Small intestine (tissue), 7 donors: Measurements from ENCODE around the gene RAB28. TPM values are rescaled to one million over a fixed set of nuclear protein-coding genes. Genes with fewer than 3 reads are reported as not detected.

Experiments
- DNase-seq, 2 donors: peaks; one replicate each; pipeline versions ENCODE4 v3.0.0 to v3.0.0-alpha.2; 2013
- FAIRE-seq: peaks from 2 replicates; lab custom pipeline; 2012; peaks lifted over from hg19 to GRCh38; lab: Jason Lieb, UNC
- H3K27ac ChIP-seq, 3 donors: one replicate each; pipeline ENCODE4 v1.5.1; 2013; ENCODE audit warnings: low read length in 2 of 3, mild to moderate bottlenecking in 2 of 3, control low read depth in 1 of 3, inconsistent platforms in 1 of 3, low read depth in 1 of 3, moderate library complexity in 1 of 3
- H3K27me3 ChIP-seq, 3 donors: one replicate each; pipeline ENCODE4 v1.6.1; 2013; ENCODE audit warnings: low read length in 3 of 3, inconsistent platforms in 1 of 3; ENCODE audit not compliant: control insufficient read depth in 3 of 3, insufficient read depth in 3 of 3
- H3K36me3 ChIP-seq, 3 donors: one replicate each; pipeline ENCODE4 v1.6.1; 2013; ENCODE audit warnings: low read length in 3 of 3, inconsistent platforms in 1 of 3, low read depth in 1 of 3, mild to moderate bottlenecking in 1 of 3, moderate library complexity in 1 of 3; ENCODE audit not compliant: control insufficient read depth in 3 of 3, insufficient read depth in 2 of 3
- H3K4me1 ChIP-seq, 3 donors: one replicate each; pipeline ENCODE4 v1.6.1; 2013; ENCODE audit warnings: low read length in 2 of 3, inconsistent platforms in 1 of 3, low read depth in 1 of 3, mild to moderate bottlenecking in 1 of 3, moderate library complexity in 1 of 3; ENCODE audit not compliant: control insufficient read depth in 3 of 3, insufficient read depth in 2 of 3
- H3K4me3 ChIP-seq, 3 donors: one replicate each; pipeline ENCODE4 v1.5.1; 2013; ENCODE audit warnings: low read length in 3 of 3, control low read depth in 1 of 3, inconsistent platforms in 1 of 3, low read depth in 1 of 3, mild to moderate bottlenecking in 1 of 3, moderate library complexity in 1 of 3
- H3K9me3 ChIP-seq, 2 donors: one replicate each; pipeline ENCODE4 v1.6.1; 2013; ENCODE audit warnings: low read depth in 1 of 2, low read length in 1 of 2; ENCODE audit not compliant: control insufficient read depth in 2 of 2, insufficient read depth in 1 of 2
- WGBS, 3 donors: extraction: QIAGEN DNeasy Blood & Tissue Kit; methylation state at CpG; one replicate each; pipeline ENCODE4 v1.1.7; 2013; 5-methylcytosine and 5-hydroxymethylcytosine counted together
- polyA plus RNA-seq, 4 donors: library from polyadenylated mRNA; stranded (reverse) in 3 of 4; unstranded in 1 of 4; fragments of 200-250 nt in 3 of 4; fragments of 120-200 nt in 1 of 4; gene quantifications; one replicate each; pipeline versions ENCODE4 v1.2.1 to v1.2.3, GENCODE V29; 2013
- donor health status: healthy with polysubstance abuse.
- donor health status: control.
- donor health status: control.
- donor health status: Bipolar disorder and iron deficiency.
- donor health status: healthy.

RAB28 gene
- polyA plus RNA-seq, 4 donors, result 7.4 to 16.7 (median 11.0) TPM

DNA sequence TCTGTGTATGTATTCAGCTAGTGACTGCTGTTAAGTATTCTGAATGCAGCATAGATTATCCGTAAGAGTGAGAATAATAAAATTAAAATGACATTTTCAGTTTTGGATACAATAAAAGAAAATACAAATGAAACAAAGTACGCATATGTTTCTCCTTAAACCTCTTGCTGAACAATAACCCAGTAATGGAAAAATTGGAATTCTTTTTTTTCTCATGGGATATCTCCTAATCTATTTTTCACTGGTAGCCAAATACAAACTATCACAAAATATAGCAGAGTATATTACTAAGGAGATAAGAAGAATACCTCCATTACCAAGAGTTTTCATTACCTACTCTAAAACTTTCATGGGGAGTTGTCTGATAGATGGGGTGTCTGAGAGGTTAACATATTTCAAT is 6.0 kb downstream of the RAB28 start:
- no peak for DNase-seq
- Histone ChIP-seq H3K9me3 (no peaks in the 10 kb centered on the region), H3K27me3 (no peaks in the 10 kb centered on the region), H3K4me3 (no peak overlapping the region), H3K36me3 (no peaks in the 10 kb centered on the region), H3K27ac (no peak overlapping the region), H3K4me1 (peaks cover 0 to 5% (median 2%) of the 10 kb centered on the region in 3 donors)
- 96 to 98% (median 98%) methylated on average over 2 of the region's 2 CpGs for WGBS, 3 donors
- FAIRE-seq, result no peak

DNA sequence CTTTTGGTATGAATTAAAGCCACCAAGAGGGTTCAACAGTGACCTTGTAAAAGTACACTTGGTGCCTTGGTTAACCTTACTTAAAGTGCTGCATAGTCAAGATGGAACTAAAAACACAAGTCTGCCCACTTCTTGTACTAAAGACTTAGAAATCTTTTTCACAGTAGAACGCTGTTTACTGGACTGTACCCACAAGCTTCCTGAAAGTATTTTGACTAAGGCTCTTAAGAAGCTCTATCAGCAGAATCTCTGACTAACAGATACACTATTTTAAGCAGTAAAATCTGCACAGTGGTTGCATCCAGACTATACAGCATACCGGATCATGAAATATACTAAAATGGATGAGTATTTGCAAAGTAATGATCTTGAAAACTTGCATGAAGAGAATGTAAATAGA is 7.2 kb downstream of the RAB28 start:
- no peaks in the 10 kb centered on the region for H3K27me3 ChIP-seq
- FAIRE-seq (no peak), DNase-seq (no peak)
- H3K4me1 ChIP-seq, result no peaks in the 10 kb centered on the region
- no peak overlapping the region for H3K27ac ChIP-seq
- H3K4me3 ChIP-seq, result no peak overlapping the region
- WGBS, 3 donors, result 70 to 84% (median 79%) methylated on average over 2 of the region's 2 CpGs
- H3K36me3 ChIP-seq, result no peaks in the 10 kb centered on the region
- H3K9me3 ChIP-seq, result no peaks in the 10 kb centered on the region

DNA sequence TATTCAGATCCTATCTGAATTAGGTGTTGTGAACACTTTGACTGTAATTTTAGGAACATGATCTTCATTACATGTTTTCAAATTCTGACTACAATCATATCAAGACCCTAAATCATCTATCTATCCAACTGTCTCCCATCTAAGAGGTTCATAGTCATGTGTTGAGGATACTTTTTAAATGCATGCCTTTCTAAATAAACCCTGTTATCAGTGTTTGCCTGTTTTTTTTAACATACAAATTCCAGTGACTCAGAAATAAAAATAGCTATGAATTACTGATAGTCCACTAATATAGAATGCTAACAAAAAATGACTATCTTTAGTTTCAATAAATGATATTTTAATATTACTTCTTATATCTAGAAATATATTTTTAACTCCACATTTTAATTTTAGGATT is 8.0 kb downstream of the RAB28 start:
- Histone ChIP-seq H3K27me3 (no peaks in the 10 kb centered on the region), H3K4me1 (no peaks in the 10 kb centered on the region), H3K36me3 (no peaks in the 10 kb centered on the region), H3K4me3 (no peak overlapping the region), H3K27ac (no peak overlapping the region), H3K9me3 (no peaks in the 10 kb centered on the region)
- FAIRE-seq (no peak), DNase-seq (no peak)

DNA sequence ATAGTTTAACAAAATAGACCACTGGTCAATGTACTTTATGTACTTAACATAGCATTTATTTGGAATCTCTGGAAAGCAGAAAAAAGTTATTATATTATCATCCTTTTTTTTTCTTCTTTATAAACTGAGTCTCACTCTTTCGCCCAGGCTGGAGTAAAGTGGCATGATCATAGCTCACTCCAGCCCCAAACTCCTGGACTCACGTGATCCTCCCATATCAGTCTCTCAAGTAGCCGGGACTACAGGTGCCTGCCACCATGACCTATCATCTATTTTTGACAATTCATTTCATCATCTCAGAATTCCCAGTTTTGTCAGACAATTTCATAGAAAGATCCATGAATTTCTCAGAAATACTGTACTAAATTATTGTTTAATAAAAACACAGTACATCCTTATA is 12.7 kb downstream of the RAB28 start:
- H3K27me3 ChIP-seq, result no peaks in the 10 kb centered on the region
- H3K9me3 ChIP-seq, result no peaks in the 10 kb centered on the region
- H3K36me3 ChIP-seq, result peaks cover 0 to 2% (median 0%) of the 10 kb centered on the region in 3 donors
- WGBS, 3 donors, result 96 to 97% (median 96%) methylated on average over 3 of the region's 3 CpGs
- no peak overlapping the region for H3K27ac ChIP-seq
- FAIRE-seq, result no peak
- no peaks in the 10 kb centered on the region for H3K4me1 ChIP-seq
- no peak overlapping the region for H3K4me3 ChIP-seq
- DNase-seq, result no peak

DNA sequence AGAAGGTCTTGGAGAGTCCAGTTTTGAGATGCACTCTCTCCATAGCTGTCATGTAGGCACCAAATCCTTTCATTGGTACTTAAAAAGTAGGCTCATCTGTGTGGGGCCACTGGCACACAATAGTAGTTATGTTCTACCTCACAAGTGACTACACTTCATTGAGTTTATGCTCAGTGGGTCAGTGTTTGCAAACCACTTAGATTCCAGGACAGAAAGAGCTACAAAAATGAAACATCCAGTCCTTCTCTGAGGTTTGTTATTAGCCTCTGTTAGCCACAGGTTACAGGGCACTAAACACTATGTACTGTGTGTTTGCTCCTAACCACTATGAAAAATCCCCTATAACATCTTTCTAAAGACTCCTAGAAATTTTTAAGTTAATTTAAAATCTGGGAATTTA is 13.8 kb downstream of the RAB28 start:
- Histone ChIP-seq H3K4me3 (no peak overlapping the region), H3K36me3 (peaks cover 0 to 2% (median 0%) of the 10 kb centered on the region in 3 donors), H3K4me1 (no peaks in the 10 kb centered on the region), H3K9me3 (no peaks in the 10 kb centered on the region), H3K27me3 (no peaks in the 10 kb centered on the region), H3K27ac (no peak overlapping the region)
- DNase-seq (no peak), FAIRE-seq (no peak)

DNA sequence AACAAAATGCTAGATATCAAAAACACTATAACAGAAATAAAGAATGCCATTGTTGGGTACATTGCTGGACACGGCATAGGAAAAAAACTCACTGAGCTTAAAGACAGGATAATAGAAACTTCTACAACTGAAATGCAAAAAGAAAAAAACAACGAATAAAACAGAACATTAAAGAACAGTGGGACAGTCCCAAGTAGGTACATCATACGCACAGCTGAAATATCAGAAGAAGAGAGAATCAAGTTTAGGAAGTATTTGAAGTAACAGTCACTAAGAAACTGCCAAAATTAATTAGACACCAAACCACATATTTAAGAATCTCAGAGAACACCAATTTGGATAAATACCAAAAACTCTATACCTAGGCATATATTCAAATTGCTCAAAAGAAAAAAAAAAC is 19.2 kb downstream of the RAB28 start:
- H3K27ac ChIP-seq, result no peak overlapping the region
- H3K4me1 ChIP-seq, result no peaks in the 10 kb centered on the region
- no peak for DNase-seq
- no peaks in the 10 kb centered on the region for H3K9me3 ChIP-seq
- H3K27me3 ChIP-seq, result no peaks in the 10 kb centered on the region
- FAIRE-seq, result no peak
- 88 to 95% (median 90%) methylated on average over 3 of the region's 3 CpGs for WGBS, 3 donors
- peaks cover 0 to 2% (median 0%) of the 10 kb centered on the region in 3 donors for H3K36me3 ChIP-seq
- H3K4me3 ChIP-seq, result no peak overlapping the region

DNA sequence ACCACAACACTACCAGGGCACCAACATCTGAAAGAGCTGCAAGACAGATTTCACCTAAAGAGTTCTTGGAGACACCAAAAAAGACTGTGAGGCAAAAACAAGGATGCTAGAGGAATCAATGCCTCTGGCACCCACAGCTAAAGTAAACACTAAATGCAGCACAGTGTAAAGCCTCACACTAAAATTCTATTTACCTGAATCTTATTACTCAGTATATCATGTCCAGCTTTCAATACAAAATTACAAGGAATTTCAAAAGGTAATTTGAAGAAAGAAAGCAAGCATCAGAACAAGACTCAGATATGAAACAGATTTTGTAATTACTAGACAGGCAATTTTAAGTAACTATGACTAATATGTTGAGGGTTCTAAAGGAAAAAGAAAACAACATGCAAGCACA is 19.6 kb downstream of the RAB28 start:
- H3K4me3 ChIP-seq, result no peak overlapping the region
- no peaks in the 10 kb centered on the region for H3K27me3 ChIP-seq
- H3K9me3 ChIP-seq, result no peaks in the 10 kb centered on the region
- no peaks in the 10 kb centered on the region for H3K4me1 ChIP-seq
- DNase-seq (no peak), FAIRE-seq (no peak)
- peaks cover 0 to under 1% (median 0%) of the 10 kb centered on the region in 3 donors for H3K36me3 ChIP-seq
- no peak overlapping the region for H3K27ac ChIP-seq

DNA sequence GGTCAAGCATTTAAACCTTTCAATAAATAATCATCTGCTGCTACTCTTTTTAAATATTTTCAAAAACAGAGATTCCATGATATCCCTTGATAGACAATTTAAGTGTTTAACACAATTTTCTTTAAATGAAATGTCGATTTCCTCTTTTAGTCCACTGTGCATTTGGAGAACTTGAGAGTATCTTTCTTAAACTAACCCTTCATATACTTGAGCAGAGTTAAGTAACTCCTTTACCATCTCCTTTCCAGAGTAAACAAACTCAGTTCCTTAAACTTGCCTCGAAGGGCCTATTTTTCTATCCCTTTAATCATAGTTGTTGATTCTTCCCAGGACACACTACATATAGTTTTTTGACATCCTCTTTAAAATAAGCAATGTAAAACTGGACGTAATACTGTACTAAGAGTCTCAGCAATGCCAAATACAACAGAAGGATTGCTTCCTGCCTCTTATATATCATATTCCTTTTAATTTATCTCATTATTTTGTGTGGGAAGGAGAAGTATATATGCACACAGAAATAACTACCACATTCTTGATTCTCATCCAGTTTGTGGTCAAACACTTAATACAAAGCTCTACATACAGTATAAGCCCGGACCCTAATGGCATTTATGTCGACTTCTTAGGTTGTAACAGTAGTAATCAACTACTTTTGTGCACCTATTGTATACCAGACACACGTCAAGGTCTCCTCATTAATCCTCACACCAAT is 22.8 kb downstream of the RAB28 start:
- H3K4me3 ChIP-seq, result no peak overlapping the region
- no peaks in the 10 kb centered on the region for H3K4me1 ChIP-seq
- DNase-seq (no peak), FAIRE-seq (no peak)
- no peaks in the 10 kb centered on the region for H3K9me3 ChIP-seq
- H3K27ac ChIP-seq, result no peak overlapping the region
- no peaks in the 10 kb centered on the region for H3K27me3 ChIP-seq
- 78 to 93% (median 90%) methylated on average over 6 of the region's 6 CpGs for WGBS, 3 donors
- peaks cover 0 to 3% (median 0%) of the 10 kb centered on the region in 3 donors for H3K36me3 ChIP-seq

DNA sequence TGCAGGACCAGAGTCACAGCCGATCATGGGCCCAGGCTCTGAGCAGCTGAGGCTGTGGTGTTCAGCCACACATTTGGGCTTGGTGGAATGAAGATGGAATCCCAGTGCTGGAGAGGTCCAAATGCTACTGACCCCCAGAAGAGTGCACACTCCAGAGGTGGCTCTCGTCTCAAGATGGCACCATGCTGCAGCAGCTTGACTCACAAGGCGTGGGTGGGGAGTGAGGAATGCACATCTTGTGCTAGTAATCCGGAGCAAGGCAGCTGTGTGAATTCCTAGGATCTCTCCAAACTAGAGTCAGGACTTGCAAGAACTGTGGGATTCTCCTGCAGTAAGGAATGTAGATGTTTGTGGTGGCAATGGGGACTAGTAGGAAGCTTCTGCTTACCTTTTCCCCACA is 28.7 kb downstream of the RAB28 start:
- Histone ChIP-seq H3K36me3 (peaks cover 3 to 17% (median 3%) of the 10 kb centered on the region in 3 donors), H3K9me3 (peaks cover 0 to 13% of the 10 kb centered on the region in 2 donors), H3K4me3 (no peak overlapping the region), H3K27ac (no peak overlapping the region), H3K27me3 (no peaks in the 10 kb centered on the region), H3K4me1 (no peaks in the 10 kb centered on the region)
- WGBS, 3 donors, result 93 to 97% (median 96%) methylated on average over 4 of the region's 4 CpGs
- FAIRE-seq (no peak), DNase-seq (no peak)
